A549 (cell line): ENCODE data around the gene HMCN1. TPM values are rescaled to one million over a fixed set of nuclear protein-coding genes. Genes with fewer than 3 reads are reported as not detected.

ENCODE experiments used
- ATAC-seq, 2 experiments: fragments of 200-7000 bp in 1 of 2; fragments of >200 bp in 1 of 2; cut with Nextera tagmentation in 1 of 2; cut with Tn5 transposase in 1 of 2; 3 replicates each; pipeline versions ENCODE4 v1.8.0 to v1.9.1; 2018 to 2020; ENCODE audit warnings: mild to moderate bottlenecking in 1 of 2, moderate library complexity in 1 of 2
- CTCF ChIA-PET: fragments of 300-600 bp; sonication (Branson Sonifier 250); formaldehyde crosslinking; extraction: SDS; loops from one replicate; lab custom pipeline; 2021; ENCODE audit warnings: antibody characterized with exemption, inconsistent platforms; lab: Yijun Ruan, JAX
- POLR2A ChIA-PET: fragments of 350-600 bp; formaldehyde crosslinking; extraction: SDS; loops from one replicate; lab custom pipeline; 2021; ENCODE audit warnings: antibody characterized with exemption, inconsistent platforms; lab: Yijun Ruan, JAX
- DNase-seq, 2 experiments: peaks; one replicate each; pipeline versions ENCODE4 v3.0.0 to v3.0.0-alpha.2; 2011 to 2016; ENCODE audit warnings: low read depth in 1 of 2, low spot score in 1 of 2
- FAIRE-seq: peaks from 2 replicates; lab custom pipeline; 2011; peaks lifted over from hg19 to GRCh38; lab: Jason Lieb, UNC
- H3K27ac ChIP-seq, 2 experiments: fragments of >200 bp; sonication (Bioruptor Twin); formaldehyde crosslinking; 3 replicates each; pipeline ENCODE4 v1.5.1; 2016 to 2017
- H3K4me1 ChIP-seq: fragments of >200 bp; sonication (Bioruptor Twin); formaldehyde crosslinking; 3 replicates; pipeline ENCODE4 v1.6.1; 2016
- H3K4me2 ChIP-seq: fragments of >200 bp; sonication (Bioruptor Twin); formaldehyde crosslinking; 3 replicates; pipeline ENCODE4 v1.6.1; 2016
- H3K4me3 ChIP-seq: fragments of >200 bp; sonication (Bioruptor Twin); formaldehyde crosslinking; 3 replicates; pipeline ENCODE4 v1.5.1; 2016
- H3K9me3 ChIP-seq: fragments of >200 bp; sonication (Bioruptor Twin); formaldehyde crosslinking; 3 replicates; pipeline ENCODE4 v1.6.1; 2016
- BCL3 ChIP-seq: fragments of >200 bp; sonication (Bioruptor Twin); formaldehyde crosslinking; IDR thresholded peaks from 3 replicates; pipeline ENCODE4 v1.6.1; 2016
- CBX2 ChIP-seq: fragments of 200-600 bp; sonication (generic); IDR thresholded peaks from 2 replicates; pipeline ENCODE4 v1.6.1; 2016; ENCODE audit warnings: low read depth, mild to moderate bottlenecking, borderline replicate concordance
- CEBPB ChIP-seq, 2 experiments: fragments of >200 bp in 1 of 2; sonication (Bioruptor Twin) in 1 of 2; formaldehyde crosslinking in 1 of 2; IDR thresholded peaks; 2 replicates each; pipeline ENCODE4 v1.6.1; 2012 to 2016
- EHF ChIP-seq: fragments of 250-450 bp; sonication (Bioruptor Pico); IDR thresholded peaks from 2 replicates; pipeline ENCODE4 v1.5.0; 2020; ENCODE audit warnings: mild to moderate bottlenecking
- ELK1 ChIP-seq: fragments of 150-350 bp; IDR thresholded peaks from 2 replicates; pipeline ENCODE4 v1.6.1; 2014; ENCODE audit warnings: low read depth, mild to moderate bottlenecking, low read length
- ESRRA ChIP-seq: fragments of 150-350 bp; IDR thresholded peaks from 2 replicates; pipeline ENCODE4 v1.6.1; 2014; ENCODE audit warnings: mild to moderate bottlenecking, low read length, borderline replicate concordance
- FOXS1 ChIP-seq: fragments of 250-450 bp; sonication (Bioruptor Pico); IDR thresholded peaks from 2 replicates; pipeline ENCODE4 v1.5.0; 2020; ENCODE audit warnings: mild to moderate bottlenecking, moderate library complexity
- GATA3 ChIP-seq: IDR thresholded peaks from 2 replicates; pipeline ENCODE4 v1.6.1; 2012; ENCODE audit warnings: borderline replicate concordance
- KDM5A ChIP-seq: fragments of 200-600 bp; sonication (generic); IDR thresholded peaks from 2 replicates; pipeline ENCODE4 v1.6.1; 2016; ENCODE audit warnings: antibody characterized with exemption, mild to moderate bottlenecking
- MAFK ChIP-seq: fragments of 450-650 bp; IDR thresholded peaks from 2 replicates; pipeline ENCODE4 v1.6.1; 2014; ENCODE audit not compliant: partially characterized antibody
- MAX ChIP-seq: IDR thresholded peaks from 2 replicates; pipeline ENCODE4 v1.6.1; 2012
- PHF8 ChIP-seq: fragments of 200-600 bp; sonication (generic); IDR thresholded peaks from 2 replicates; pipeline ENCODE4 v1.6.1; 2016; ENCODE audit warnings: low read depth, mild to moderate bottlenecking, antibody characterized with exemption, moderate library complexity, borderline replicate concordance
- POLR2A ChIP-seq: IDR thresholded peaks from 2 replicates; pipeline ENCODE4 v1.6.1; 2012; ENCODE audit warnings: mild to moderate bottlenecking, low read length
- RCOR1 ChIP-seq: fragments of 150-350 bp; IDR thresholded peaks from 2 replicates; pipeline ENCODE4 v1.6.1; 2014; ENCODE audit warnings: antibody characterized with exemption, low read length, low read depth
- TFCP2L1 ChIP-seq: fragments of 250-450 bp; sonication (Bioruptor Pico); IDR thresholded peaks from 2 replicates; pipeline ENCODE4 v1.5.0; 2021; ENCODE audit warnings: mild to moderate bottlenecking
- ZC3H11A ChIP-seq: fragments of 450-650 bp; IDR thresholded peaks from 2 replicates; pipeline ENCODE4 v1.6.1; 2014; ENCODE audit warnings: antibody characterized with exemption, mild to moderate bottlenecking
- ZFP36 ChIP-seq: fragments of 450-650 bp; IDR thresholded peaks from 2 replicates; pipeline ENCODE4 v1.6.1; 2014; ENCODE audit warnings: borderline replicate concordance; ENCODE audit not compliant: partially characterized antibody
- ZSCAN20 ChIP-seq: fragments of 250-450 bp; sonication (Bioruptor Pico); IDR thresholded peaks from 2 replicates; pipeline ENCODE4 v1.8.0; 2022; ENCODE audit warnings: mild to moderate bottlenecking, moderate library complexity
- WGBS: methylation state at CpG from one replicate; pipeline ENCODE4 v1.1.6; 2017; ENCODE audit errors: missing lambda C conversion rate; 5-methylcytosine and 5-hydroxymethylcytosine counted together
- polyA plus RNA-seq, 4 experiments: library from polyadenylated mRNA; depleted of rRNA in 3 of 4; stranded (reverse); fragments of >200 nt; fragmentation: RNase III in 1 of 4; extraction: RNeasy Plus Mini Kit Qiagen cat#74134 plus additional on column Dnase treatment in 1 of 4; gene quantifications; 2 replicates in 3 of 4; 3 replicates in 1 of 4; pipeline ENCODE4 v1.2.3, GENCODE V29; 2011 to 2017
- TF ChIP-seq, protein P1 (sequence below): fragments of 450-650 bp; IDR thresholded peaks from 2 replicates; pipeline ENCODE4 v1.6.1; 2014; ENCODE audit warnings: antibody characterized with exemption
- TF ChIP-seq, protein P2 (sequence below): fragments of 200-600 bp; sonication (generic); IDR thresholded peaks from 2 replicates; pipeline ENCODE4 v1.6.1; 2016; ENCODE audit warnings: antibody characterized with exemption, mild to moderate bottlenecking, moderate library complexity

The HMCN1 gene
- polyA plus RNA-seq, 2 of the 4 experiments (the other 2 are of a cell fraction) = 0.03 to 0.06 TPM

GRCh38 chr1:186086583-186086982, 352.4 kb downstream of the HMCN1 start:
- POLR2A ChIA-PET = no interaction called here
- ATAC-seq (no peak), DNase-seq (no peak), FAIRE-seq (no peak)
- Histone ChIP-seq H3K4me1 (no peaks in the 10 kb centered on the region), H3K4me2 (no peak overlapping the region), H3K4me3 (no peak overlapping the region), H3K9me3 (no peaks in the 10 kb centered on the region)
- 65% methylated on average over 3 of the region's 3 CpGs for WGBS
- TF ChIP-seq CBX2 (no peak), RCOR1 (no peak), FOXS1 (no peak), MAFK (no peak), TFCP2L1 (CRISPR knock-in tag) (no peak), POLR2A (no peak)
- TF ChIP-seq, all 56 proteins: peak for 0
- CTCF ChIA-PET = no interaction called here
- no peak overlapping the region for H3K27ac ChIP-seq

DNA sequence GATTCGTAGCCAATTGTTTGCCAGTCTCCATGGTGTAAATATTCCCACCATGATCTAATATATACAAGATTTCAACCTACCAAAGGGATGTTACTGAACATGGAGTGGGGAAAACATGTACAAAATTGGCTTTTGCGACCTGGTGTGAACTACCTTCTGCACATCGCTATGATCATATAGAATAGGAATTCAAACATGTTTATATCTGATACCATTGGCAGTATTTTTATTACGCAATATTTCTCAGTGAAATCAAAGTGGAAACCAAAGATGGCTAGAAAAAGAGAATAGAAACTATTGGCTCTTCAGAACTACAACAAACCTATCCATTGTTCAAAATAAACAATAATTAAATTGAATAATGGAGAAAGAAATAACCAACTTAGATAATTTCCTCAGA, 355.7 kb downstream of the HMCN1 start:
- H3K4me3 ChIP-seq = no peak overlapping the region
- CTCF ChIA-PET = no interaction called here
- H3K4me1 ChIP-seq = no peaks in the 10 kb centered on the region
- no peak overlapping the region for H3K27ac ChIP-seq
- ATAC-seq (no peak), DNase-seq (no peak), FAIRE-seq (no peak)
- H3K4me2 ChIP-seq = no peak overlapping the region
- TF ChIP-seq BCL3 = no peak
- peak; percentile 33 to 51; a peak in 3 of 4 replicates for TF ChIP-seq CEBPB (IDR thresholded peaks at IDR 0.05)
- POLR2A ChIA-PET = no interaction called here
- H3K9me3 ChIP-seq = no peaks in the 10 kb centered on the region
- 41% methylated on average over 4 of the region's 4 CpGs for WGBS

DNA sequence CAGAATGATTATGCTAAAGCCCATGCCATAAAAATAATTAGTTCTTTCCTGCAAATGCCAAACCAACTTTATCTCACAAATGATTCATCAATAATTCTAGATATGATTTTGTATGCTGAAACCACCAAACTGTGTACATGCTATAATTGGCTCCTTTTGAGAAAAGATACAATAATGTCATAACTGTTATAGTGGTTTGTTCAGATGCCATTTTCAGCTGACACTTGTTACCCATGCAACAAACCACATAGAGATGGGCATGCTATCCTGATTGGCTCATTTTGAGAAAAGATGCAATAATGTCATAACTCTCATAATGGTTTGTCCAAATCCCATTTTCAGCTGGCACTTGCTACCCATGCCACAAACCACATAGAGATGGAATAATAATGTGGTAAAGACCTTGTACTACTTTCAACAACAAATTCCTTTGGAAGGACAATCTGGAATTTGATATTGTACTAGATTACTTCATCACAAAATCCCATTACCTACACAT, 357.1 kb downstream of the HMCN1 start:
- DNase-seq (no peak), FAIRE-seq (no peak), ATAC-seq (no peak)
- TF ChIP-seq ZSCAN20 (no peak), EHF (no peak), GATA3 (no peak), ZC3H11A (no peak), ESRRA (no peak), MAX (no peak), ELK1 (no peak), PHF8 (no peak), KDM5A (no peak), ZFP36 (no peak)
- TF ChIP-seq, protein P1, sequence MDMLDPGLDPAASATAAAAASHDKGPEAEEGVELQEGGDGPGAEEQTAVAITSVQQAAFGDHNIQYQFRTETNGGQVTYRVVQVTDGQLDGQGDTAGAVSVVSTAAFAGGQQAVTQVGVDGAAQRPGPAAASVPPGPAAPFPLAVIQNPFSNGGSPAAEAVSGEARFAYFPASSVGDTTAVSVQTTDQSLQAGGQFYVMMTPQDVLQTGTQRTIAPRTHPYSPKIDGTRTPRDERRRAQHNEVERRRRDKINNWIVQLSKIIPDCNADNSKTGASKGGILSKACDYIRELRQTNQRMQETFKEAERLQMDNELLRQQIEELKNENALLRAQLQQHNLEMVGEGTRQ = no peak
- TF ChIP-seq, protein P2, sequence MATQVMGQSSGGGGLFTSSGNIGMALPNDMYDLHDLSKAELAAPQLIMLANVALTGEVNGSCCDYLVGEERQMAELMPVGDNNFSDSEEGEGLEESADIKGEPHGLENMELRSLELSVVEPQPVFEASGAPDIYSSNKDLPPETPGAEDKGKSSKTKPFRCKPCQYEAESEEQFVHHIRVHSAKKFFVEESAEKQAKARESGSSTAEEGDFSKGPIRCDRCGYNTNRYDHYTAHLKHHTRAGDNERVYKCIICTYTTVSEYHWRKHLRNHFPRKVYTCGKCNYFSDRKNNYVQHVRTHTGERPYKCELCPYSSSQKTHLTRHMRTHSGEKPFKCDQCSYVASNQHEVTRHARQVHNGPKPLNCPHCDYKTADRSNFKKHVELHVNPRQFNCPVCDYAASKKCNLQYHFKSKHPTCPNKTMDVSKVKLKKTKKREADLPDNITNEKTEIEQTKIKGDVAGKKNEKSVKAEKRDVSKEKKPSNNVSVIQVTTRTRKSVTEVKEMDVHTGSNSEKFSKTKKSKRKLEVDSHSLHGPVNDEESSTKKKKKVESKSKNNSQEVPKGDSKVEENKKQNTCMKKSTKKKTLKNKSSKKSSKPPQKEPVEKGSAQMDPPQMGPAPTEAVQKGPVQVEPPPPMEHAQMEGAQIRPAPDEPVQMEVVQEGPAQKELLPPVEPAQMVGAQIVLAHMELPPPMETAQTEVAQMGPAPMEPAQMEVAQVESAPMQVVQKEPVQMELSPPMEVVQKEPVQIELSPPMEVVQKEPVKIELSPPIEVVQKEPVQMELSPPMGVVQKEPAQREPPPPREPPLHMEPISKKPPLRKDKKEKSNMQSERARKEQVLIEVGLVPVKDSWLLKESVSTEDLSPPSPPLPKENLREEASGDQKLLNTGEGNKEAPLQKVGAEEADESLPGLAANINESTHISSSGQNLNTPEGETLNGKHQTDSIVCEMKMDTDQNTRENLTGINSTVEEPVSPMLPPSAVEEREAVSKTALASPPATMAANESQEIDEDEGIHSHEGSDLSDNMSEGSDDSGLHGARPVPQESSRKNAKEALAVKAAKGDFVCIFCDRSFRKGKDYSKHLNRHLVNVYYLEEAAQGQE = no peak
- no peak overlapping the region for H3K27ac ChIP-seq
- H3K4me1 ChIP-seq = no peaks in the 10 kb centered on the region
- ChIA-PET CTCF (interaction anchor here (0.9 kb wide), 1 partner anchor 64 kb away, joined by 3 read pairs; no protein-coding TSS in a partner anchor), POLR2A (no interaction called here)
- no peaks in the 10 kb centered on the region for H3K9me3 ChIP-seq
- H3K4me3 ChIP-seq = no peak overlapping the region
- no peak overlapping the region for H3K4me2 ChIP-seq
